GM15510 (cell line): Measurements from ENCODE around the gene NUCKS1.

ENCODE experiments used
- POLR2A ChIP-seq: IDR thresholded peaks from 3 replicates; pipeline ENCODE4 v1.6.1; 2011; ENCODE audit warnings: borderline replicate concordance; ENCODE audit not compliant: insufficient read length; ENCODE audit errors: extremely low read depth

The NUCKS1 gene

DNA sequence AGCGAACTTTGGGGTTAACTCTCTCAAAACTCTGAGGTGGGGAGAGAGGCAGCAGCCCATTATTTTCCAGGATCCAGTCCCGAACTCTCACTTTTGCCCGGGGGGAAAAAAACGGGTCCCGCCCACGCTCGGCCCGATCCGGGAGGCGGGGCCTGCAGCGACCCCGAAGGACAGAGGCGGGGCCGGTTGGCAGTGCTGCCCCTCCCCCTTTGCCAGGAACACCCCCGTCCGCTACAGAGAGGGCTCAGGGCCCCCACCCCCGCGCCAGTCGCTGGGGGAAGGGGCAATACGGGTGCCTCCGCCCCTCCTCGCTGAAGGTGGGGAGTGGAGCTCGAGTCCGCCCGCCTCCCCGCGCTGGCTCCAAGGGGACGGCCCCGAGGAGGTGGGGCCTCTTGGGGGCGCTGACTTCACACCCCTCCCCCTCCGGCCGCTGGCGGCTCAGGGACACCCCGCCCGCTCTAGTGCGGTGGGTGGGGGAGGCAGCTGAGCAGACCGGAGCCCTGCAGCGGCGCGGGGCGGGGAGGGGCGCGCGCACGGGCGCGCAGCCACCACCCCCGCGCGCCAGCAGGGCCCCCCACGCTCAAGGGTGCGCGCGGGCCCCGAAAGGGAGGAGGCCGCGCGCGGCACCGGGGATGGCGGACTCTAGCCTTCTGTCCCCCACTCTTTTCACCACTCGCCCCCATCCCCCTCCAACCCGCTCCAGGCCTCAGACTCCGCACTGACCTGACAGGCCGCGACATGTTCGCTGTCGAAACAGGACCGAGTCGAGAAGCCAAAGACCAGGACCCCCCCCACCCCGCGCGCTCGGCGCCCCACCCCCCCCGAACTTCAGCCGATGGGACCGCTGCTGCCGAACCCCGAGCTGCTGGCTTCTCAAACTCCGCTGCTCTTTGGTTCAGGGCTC lies 496 bp downstream of the NUCKS1 start:
- peak; percentile 60 for TF ChIP-seq POLR2A

DNA sequence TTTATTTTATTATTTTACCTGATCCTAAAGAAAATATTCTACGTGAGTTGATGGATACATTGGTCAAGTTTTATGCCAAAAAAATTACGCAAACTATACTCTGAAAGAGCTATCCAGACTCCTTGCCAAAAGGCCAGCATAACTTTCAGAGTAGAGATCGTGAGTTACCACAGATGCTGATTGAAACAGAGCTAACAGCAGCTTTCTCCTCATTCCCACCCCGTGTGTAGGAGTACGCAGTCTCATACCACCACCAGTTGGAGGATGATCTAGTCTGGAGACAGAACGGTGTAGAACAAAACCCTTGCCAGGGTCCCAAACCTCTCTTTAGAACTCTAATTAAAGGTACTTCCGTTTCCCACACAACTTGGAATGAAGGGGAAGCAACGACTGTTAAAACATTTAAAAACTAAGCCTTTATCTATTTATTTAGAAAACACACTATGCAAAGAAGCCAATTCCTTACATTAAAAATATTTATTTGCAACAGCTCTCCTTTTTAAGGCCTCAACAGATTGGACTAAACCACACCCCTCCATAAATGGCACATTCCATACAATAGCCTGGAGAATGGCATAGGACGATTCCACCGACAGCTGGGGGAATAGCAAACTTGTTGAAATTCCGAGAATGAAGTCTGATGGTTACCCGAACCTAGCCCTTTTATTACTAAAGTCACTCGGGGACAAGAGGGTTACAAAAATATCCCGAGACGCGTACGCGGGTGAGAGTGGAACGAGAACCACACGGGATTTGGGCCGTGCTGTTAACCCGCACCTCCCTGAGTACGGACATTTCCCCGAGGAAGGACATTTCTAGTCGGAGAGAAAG lies 1.4 kb downstream of the NUCKS1 start:
- no peak for TF ChIP-seq POLR2A

DNA sequence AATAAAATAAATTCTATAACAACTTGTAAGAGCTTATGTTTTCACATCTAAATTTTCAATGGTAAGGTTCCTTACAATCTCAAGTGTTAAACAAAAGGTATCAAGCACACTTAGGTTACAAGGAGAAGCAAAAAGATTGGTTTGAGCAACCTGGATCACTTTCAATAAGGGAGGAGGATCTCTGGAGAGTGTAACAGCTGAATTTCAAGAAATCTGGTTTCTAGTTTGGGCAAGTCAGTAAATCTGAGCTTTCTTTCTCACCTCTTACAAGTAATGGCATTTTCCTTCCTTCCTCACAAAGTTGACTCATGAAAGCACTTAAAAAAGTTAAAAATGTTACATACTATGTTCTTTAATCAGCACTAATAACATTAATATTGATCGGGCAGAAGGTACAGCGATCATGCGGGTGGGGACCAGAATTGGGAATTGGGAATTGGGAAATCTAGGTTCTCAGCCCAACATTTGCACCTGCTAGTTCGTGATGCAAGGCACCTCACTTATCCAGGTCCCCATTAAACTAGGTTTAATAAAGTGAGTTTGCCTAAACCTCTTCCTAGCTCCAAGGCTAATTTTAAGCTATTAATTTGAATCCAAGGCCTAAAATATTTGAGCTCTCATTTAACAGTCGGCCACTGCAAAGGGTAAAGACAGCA lies 3.1 kb downstream of the NUCKS1 start:
- TF ChIP-seq POLR2A: no peak

DNA sequence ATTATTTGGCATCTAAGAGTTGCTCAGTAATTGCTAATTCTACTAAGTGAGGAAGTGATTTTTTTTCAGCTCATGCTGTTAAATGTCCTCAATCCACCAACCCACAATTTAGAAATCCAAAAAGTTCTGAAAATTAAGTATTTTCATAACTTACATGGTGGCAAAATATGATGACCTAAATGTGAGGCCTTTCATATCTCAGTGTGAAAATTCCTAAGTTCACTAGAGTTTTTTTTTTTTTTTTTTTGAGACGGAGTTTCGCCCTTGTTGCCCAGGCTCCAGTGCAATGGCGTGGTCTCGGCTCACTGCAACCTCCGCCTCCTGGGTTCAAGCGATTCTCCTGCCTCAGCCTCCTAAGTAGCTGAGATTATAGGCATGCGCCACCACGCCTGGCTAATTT lies 5.6 kb downstream of the NUCKS1 start:
- TF ChIP-seq POLR2A: no peak

DNA sequence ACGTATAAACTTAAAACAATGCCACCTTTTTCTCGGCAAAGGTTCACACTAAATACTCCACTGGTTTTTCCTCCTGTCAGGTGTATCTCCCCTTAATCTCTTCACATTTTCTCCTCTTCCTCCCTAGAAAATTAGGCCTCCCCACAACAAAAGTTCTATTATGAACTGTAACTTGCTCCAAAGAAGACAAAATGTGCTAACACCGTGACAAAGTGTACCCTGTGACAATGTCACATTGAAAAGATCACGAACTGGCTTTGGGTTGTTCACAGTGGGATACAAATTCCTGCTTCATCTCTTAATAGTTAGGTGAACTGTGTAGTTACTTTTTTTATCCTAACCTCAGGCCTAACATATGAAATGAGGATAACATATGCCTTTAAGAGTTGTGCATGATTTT lies 6.0 kb downstream of the NUCKS1 start:
- no peak for TF ChIP-seq POLR2A

DNA sequence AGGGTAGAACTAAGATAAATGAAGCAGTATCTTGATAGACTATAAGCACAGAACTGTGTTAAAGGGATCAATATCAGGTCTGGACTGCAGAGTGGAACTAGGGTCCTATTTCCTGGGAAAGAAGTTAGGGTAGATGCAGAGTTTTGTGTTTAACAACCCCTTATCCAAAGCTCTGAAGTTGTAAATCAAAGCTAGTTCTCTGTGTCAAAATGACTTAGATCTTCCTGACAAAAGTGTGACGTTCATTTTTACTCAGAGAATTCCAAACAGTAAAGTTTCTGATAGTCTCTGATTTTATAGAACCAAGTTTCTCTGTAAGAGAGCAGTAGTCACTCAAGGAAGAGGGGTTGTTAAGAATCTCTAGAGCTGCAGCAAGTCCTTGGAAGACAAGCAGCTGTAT lies 8.3 kb downstream of the NUCKS1 start:
- TF ChIP-seq POLR2A: no peak

DNA sequence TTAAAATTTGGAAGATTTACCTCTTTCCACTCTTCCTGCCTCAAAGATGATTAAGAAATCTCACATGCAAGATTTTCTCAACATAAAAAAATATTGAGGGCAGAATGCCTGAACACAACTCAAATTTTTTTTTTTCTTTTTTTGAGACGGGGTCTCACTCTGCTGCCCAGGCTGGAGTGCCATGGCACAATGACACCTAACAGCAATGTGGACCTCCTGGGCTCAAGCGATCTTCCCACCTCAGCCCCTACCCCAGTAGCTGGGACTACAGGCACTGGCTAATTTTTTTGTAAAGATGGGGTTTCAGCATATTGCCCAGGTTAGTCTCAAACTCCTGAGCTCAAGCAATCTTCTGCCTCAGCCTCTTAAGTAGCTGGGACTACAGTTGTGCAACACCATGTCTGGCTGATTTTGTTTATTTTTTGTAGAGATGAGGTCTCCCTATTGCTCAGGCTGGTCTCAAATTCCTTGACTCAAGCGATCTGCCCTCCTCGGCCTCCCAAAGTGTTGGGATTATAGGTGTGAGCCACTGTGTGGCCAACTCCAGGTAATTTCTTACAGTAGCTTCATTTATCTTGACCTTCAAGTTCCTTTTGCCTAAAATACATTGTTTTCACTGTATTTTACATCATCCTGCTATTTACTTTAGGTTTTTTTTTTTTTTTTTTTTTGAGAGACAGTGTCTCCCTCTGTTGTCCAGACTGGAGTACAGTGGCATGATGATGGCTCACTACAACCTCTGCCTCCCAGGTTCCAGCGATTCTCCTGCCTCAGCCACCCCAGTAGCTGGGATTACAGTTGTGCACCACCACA lies 10.4 kb downstream of the NUCKS1 start:
- TF ChIP-seq POLR2A: no peak

DNA sequence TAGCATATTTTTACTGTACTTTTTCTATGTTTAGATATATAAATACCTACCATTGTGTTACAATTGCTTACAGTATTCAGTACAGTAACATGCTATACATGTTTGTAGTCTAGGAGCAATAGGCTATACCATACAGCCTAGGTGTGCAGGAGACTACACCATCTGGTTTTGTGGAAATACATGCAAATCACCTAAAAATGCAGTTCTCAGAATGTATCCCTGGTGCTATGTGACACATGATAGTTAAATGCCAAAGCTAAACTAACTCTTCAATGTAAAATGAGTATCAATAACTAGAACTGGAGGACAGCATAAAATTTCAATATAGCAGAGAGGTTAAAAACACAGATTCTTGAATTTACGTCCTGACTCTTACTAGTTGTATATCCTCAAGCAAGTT lies 14.8 kb downstream of the NUCKS1 start:
- no peak for TF ChIP-seq POLR2A

DNA sequence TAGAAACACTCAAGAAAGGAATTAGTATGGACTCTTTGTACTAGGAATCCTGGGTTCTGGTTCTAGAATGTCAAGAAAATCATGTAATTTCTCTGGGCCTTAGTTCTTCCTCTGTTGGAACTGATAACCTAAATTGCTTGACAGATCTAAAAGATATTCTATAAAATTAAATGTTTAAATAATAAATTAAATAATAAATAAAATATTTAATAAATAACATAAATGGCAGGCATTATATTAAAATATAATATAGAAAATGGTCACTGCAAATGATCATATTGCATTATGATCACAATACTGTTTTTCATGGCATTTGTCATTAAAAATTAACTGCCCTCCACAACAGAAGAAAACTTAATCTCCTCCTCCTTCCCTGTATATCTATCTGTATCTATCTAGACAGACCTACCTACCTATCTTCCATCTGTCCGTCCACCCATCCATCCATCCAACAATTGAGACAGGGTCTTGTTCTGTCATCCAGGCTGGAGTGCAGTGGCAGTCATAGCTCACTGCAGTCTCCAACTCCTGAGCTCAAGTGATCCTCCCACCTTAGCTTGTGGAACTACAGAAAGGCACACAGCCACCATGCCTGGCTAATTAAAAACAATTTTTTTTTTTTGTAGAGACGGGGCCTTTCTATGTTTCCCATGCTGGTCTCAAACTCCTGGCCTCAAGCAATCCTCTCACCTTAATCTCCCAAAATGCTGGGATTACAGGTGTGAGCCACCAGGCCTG lies 16.4 kb downstream of the NUCKS1 start:
- no peak for TF ChIP-seq POLR2A

DNA sequence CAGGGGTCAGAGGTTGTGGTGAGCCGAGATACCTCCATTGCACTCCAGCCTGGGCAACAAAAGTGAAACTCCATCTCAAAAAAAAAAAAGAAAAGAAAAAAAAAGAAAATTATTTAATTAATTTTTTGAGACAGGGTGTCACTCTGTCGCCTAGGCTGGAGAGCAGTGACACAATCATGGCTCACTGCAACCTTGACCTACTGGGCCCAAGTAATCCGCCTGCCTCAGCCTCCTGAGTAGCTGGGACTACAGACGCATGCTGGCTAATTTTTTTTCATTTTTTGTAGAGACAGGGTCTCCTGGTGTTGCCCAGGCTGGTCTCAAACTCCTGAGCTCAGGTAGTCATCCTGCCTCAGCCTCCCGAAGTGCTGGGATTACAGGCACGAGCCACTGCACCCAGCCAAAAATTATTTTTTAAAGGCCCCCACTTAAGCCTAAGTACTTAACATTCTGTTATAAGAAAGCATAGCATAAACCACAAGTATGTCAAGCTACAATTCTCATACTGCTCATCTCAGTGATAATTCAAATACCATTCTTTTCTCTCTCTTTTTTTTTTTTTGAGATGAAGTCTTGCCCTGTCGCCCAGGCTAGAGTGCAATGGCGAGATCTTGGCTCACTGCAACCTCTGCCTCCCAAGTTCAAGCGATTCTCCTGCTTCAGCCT lies 19.9 kb downstream of the NUCKS1 start:
- no peak for TF ChIP-seq POLR2A

DNA sequence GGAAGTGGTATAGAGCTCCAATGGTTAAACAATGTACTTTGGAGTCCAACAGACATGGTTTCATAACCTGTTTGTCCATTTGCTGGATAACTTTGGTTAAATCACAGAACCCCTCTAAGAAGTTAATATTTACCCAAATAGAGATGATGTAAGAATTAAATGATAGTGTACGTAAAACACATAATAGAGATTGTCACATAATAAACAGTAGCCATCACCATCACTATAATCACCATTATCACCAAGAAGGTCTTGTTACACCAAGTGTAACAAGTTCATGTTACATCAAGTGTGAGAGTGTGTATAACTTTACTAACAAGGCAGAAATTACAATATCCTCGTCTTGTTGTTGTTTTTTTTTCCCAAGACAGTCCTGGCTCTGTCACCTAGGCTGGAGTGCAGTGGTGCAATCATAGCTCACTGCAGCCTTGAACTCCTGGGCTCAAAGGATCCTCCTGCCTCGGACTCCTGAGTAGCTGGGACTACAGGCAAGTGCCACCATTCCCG lies 23.3 kb downstream of the NUCKS1 start:
- TF ChIP-seq POLR2A: no peak

DNA sequence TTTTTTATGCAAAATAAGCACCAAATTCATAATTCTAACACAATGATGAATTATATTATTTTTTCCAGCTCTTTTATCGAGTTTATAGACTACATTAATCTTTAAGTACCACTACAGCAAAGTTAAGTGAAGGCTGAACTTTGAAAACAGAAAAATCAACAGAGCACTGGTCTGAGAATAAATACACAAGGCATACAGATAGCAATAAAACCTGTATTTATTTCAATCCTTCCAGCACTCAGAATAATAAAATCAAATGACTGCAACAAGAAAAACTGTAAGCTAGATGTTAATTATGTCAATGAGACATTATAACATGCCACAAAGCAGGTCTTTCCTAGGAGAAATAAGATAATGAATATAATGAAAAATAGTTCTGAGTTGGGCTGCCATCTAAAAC lies 24.5 kb downstream of the NUCKS1 start:
- TF ChIP-seq POLR2A: no peak

DNA sequence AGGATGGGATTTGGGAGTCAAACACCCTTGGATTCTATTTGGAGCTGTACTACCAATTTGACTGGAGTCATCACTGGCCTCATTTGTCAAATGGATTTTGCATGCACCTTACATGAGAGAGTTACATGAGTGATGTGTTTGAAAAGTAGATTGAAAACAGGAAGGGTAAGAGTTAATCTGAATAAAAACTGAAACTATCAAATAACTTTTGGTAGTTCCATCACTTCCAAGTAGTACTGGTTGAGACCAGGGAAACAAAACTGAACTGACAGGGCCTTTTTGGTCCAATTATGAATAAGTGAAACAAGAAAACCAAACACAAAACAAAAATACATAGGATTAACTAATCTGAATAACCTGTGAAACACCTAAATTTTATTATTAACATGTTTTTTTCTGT lies 30.2 kb downstream of the NUCKS1 start:
- TF ChIP-seq POLR2A: no peak
